Right lobe of liver (tissue), 6 donors: ENCODE results near the gene BMX. TPM values are rescaled to one million over a fixed set of nuclear protein-coding genes. Genes with fewer than 3 reads are reported as not detected.

Source experiments
- ATAC-seq, 4 donors: fragments of 200-7000 bp; cut with Tn5 transposase; one replicate each; pipeline ENCODE4 v1.9.1; 2020; ENCODE audit warnings: mild to moderate bottlenecking in 4 of 4, moderate library complexity in 4 of 4
- DNase-seq, 3 donors: peaks; one replicate each; pipeline ENCODE4 v3.0.0-alpha.2; 2020
- H3K27ac ChIP-seq, 3 donors: fragments of 200-600 bp; one replicate each; pipeline ENCODE4 v1.8.0; 2022
- H3K27me3 ChIP-seq, 2 donors: fragments of 200-600 bp; one replicate each; pipeline ENCODE4 v1.8.0; 2022
- H3K36me3 ChIP-seq, 4 donors: fragments of 200-600 bp; sonication (generic) in 1 of 4; one replicate each; pipeline versions ENCODE4 v1.5.1 to v1.8.0; 2017 to 2022; ENCODE audit warnings: control low read depth in 1 of 4
- H3K4me1 ChIP-seq, 4 donors: fragments of 200-600 bp; sonication (generic) in 1 of 4; one replicate each; pipeline versions ENCODE4 v1.5.1 to v1.8.0; 2017 to 2022; ENCODE audit warnings: control low read depth in 1 of 4
- H3K4me3 ChIP-seq, 3 donors: fragments of 200-600 bp; one replicate each; pipeline ENCODE4 v1.8.0; 2022
- H3K9me3 ChIP-seq, 4 donors: fragments of 200-600 bp; sonication (generic) in 1 of 4; one replicate each; pipeline versions ENCODE4 v1.5.1 to v1.8.0; 2017 to 2022; ENCODE audit warnings: control low read depth in 1 of 4
- POLR2A ChIP-seq: fragments of 450-650 bp; IDR thresholded peaks from one replicate; pipeline ENCODE4 v1.6.1; 2017; ENCODE audit warnings: antibody characterized with exemption, mild to moderate bottlenecking
- WGBS: methylation state at CpG from one replicate; pipeline ENCODE4 v1.1.6; 2018; ENCODE audit warnings: low coverage, low lambda C conversion rate; ENCODE audit not compliant: insufficient coverage; ENCODE audit errors: missing lambda C conversion rate; 5-methylcytosine and 5-hydroxymethylcytosine counted together
- intact Hi-C, 2 donors: fragments of 100-400 bp; cut with DNase I; formaldehyde crosslinking; loops; one replicate each; pipeline versions ENCODE4 v1.11.2 to v1.14.1; 2022
- long read RNA-seq: library from polyadenylated mRNA; unstranded; transcript quantifications from one replicate; pipeline ENCODE4 v2.0.0, GENCODE V29; 2019
- total RNA-seq, 6 experiments: library from RNA; depleted of rRNA in 2 of 6; stranded (reverse); fragments of >200 nt in 2 of 6; fragmentation: NEBNext Ultra II Directional in 3 of 6; extraction: Animal tissue kit (Norgen Biotek cat#: 25700) in 3 of 6; gene quantifications; one replicate each; pipeline versions ENCODE4 v1.1.0 to v1.2.4, GENCODE V29; 2016 to 2023
- TF ChIP-seq, protein P1 (sequence below), 4 donors: fragments of 200-600 bp in 3 of 4; fragments of 450-650 bp in 1 of 4; IDR thresholded peaks; one replicate each; pipeline versions ENCODE4 v1.5.1 to v1.8.0; 2016 to 2022; ENCODE audit warnings: antibody characterized with exemption in 4 of 4, mild to moderate bottlenecking in 2 of 4
- donor health status: DM: no; HTN: yes; CAD: no.
- donor health status: DM: no; HTN: no; CAD: no.
- donor health status: DM: no; HTN: no; CAD: no.
- donor health status: DM: no; HTN: yes; CAD: no.
- donor health status: DM: no; HTN: yes; CAD: no.

BMX gene
- 1 to 10 TPM in 1 of 6 experiments, under 1 TPM in 5; 0.33 to 1.7 (median 0.45) TPM for total RNA-seq
- long read RNA-seq, partial matches to known transcripts, result 1 of 1 reads
- long read RNA-seq, other reads (novel, unspliced or antisense), result 0 of 1 reads

DNA sequence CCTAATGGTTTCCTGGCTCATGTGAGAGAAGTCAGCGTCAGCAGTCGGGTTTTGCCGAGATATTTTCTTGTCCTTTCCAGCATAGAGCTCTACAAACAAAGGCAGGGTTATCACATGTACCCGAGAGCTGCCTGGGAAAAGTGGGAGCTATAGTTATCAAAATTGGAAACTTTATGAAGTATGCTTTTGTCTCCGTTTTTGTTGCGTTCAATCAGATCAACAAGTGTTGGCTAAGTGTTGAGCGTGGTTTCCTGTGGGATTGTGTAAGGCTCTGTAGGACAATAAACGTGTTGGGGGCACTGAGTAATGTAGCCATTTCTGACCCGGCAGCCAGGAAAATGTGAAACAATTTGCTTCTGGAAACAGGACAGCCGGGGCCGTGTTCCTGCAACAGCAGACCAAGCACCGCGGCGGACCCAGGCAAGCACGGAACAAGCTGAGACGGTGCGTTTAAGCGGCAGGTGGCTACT is at the start of gene BMX:
Gene BMX (plus strand): TSS at position 311 of the 470 bp plus-strand sequence. CDS start 7,547 bp downstream, outside the sequence.
- Histone ChIP-seq H3K4me1 (no peaks in the 10 kb centered on the region), H3K36me3 (no peaks in the 10 kb centered on the region), H3K4me3 (no peak within 1 kb of the TSS), H3K27ac (no peak within 1 kb of the TSS), H3K9me3 (no peaks in the 10 kb centered on the region), H3K27me3 (no peaks in the 10 kb centered on the region)
- 60% methylated on average over 15 of the region's 18 CpGs for WGBS
- intact Hi-C loops, result no loop called here
- no peak for TF ChIP-seq POLR2A
- TF ChIP-seq, protein P1, sequence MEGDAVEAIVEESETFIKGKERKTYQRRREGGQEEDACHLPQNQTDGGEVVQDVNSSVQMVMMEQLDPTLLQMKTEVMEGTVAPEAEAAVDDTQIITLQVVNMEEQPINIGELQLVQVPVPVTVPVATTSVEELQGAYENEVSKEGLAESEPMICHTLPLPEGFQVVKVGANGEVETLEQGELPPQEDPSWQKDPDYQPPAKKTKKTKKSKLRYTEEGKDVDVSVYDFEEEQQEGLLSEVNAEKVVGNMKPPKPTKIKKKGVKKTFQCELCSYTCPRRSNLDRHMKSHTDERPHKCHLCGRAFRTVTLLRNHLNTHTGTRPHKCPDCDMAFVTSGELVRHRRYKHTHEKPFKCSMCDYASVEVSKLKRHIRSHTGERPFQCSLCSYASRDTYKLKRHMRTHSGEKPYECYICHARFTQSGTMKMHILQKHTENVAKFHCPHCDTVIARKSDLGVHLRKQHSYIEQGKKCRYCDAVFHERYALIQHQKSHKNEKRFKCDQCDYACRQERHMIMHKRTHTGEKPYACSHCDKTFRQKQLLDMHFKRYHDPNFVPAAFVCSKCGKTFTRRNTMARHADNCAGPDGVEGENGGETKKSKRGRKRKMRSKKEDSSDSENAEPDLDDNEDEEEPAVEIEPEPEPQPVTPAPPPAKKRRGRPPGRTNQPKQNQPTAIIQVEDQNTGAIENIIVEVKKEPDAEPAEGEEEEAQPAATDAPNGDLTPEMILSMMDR (IDR thresholded peaks at IDR 0.05), result no peak
- DNase-seq (peak in 2 of 3 donors; percentile 27 to 52), ATAC-seq (peak in 2 of 4 donors; percentile 17 to 49)

DNA sequence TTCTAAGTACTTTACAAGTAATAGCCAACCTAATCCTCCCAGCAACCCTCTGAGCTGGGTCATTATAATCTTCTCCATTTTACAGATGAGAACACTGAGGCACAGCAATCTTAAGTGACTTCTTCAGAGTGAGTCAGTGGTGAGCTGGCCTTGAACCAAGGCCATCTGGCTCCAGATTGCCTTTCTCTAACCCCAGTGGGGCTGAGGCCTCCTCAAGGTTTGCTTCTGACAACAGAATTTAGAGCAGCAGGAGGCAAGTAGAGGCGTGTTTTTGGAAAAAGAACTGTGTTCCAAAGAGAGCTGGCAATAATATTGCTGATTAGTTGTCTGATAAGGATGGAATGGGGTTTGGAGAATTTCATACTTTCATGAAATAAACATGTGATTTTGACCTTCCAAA is 48.7 kb upstream of the BMX start:
- Histone ChIP-seq H3K27ac (no peak overlapping the region), H3K9me3 (no peaks in the 10 kb centered on the region), H3K27me3 (no peaks in the 10 kb centered on the region), H3K4me3 (no peak overlapping the region), H3K4me1 (no peaks in the 10 kb centered on the region), H3K36me3 (peaks cover 0 to 20% (median 3%) of the 10 kb centered on the region in 4 donors)
- 62% methylated on average over 1 of the region's 1 CpG for WGBS
- ATAC-seq (no peak), DNase-seq (no peak)
- TF ChIP-seq POLR2A, result no peak
- TF ChIP-seq, protein P1 (IDR thresholded peaks at IDR 0.05), result no peak
- intact Hi-C loops, result loop anchor here in 1 of 2 donors (10.0 kb wide), 1 partner anchor 87 kb away; no protein-coding TSS in a partner anchor

GRCh38 chrX:15464704-15465103 is 35.9 kb upstream of the BMX start:
- no peak for ATAC-seq
- Histone ChIP-seq H3K4me3 (no peak overlapping the region), H3K4me1 (no peaks in the 10 kb centered on the region), H3K9me3 (no peaks in the 10 kb centered on the region), H3K27me3 (no peaks in the 10 kb centered on the region), H3K36me3 (no peaks in the 10 kb centered on the region), H3K27ac (no peak overlapping the region)
- TF ChIP-seq, protein P1 (IDR thresholded peaks at IDR 0.05), result no peak
- TF ChIP-seq POLR2A, result no peak
- DNase-seq, result no peak
- intact Hi-C loops, result no loop called here

- Histone ChIP-seq H3K27ac (no peak overlapping the region), H3K4me1 (no peaks in the 10 kb centered on the region), H3K36me3 (no peaks in the 10 kb centered on the region), H3K9me3 (no peaks in the 10 kb centered on the region), H3K4me3 (no peak overlapping the region), H3K27me3 (no peaks in the 10 kb centered on the region)
- no peak for DNase-seq
- no peak for TF ChIP-seq POLR2A
- TF ChIP-seq, protein P1 (IDR thresholded peaks at IDR 0.05), result no peak
- no peak for ATAC-seq
- 16% methylated on average over 4 of the region's 4 CpGs for WGBS
- intact Hi-C loops, result no loop called here
Measured at GRCh38 chrX:15465347-15465746, 35.3 kb upstream of the BMX start.
